Activated B cell treated with CpG ODN at 0.5 μM for 24 hours (primary cell): Measurements from ENCODE around the gene POLR2M. TPM values are rescaled to one million over a fixed set of nuclear protein-coding genes. Genes with fewer than 3 reads are reported as not detected.

ENCODE experiments used
- ATAC-seq: fragments of 200-7000 bp; cut with Tn5 transposase; one replicate; pipeline ENCODE4 v1.10.0; 2021; ENCODE audit warnings: low read depth, mild to moderate bottlenecking, moderate library complexity
- CTCF ChIA-PET: fragments of 350-600 bp; sonication (Branson Sonifier 250); formaldehyde crosslinking; loops from one replicate; lab custom pipeline; 2021; ENCODE audit warnings: antibody characterized with exemption; lab: Charles Lee
- POLR2A ChIA-PET: fragments of 350-600 bp; sonication (Branson Sonifier 250); formaldehyde crosslinking; loops from one replicate; lab custom pipeline; 2021; ENCODE audit warnings: antibody characterized with exemption; lab: Charles Lee
- DNase-seq: peaks from one replicate; pipeline ENCODE4 v3.0.0; 2022
- H3K27ac Mint-ChIP-seq: one replicate; pipeline ENCODE4 v1.8.0; 2020; ENCODE audit warnings: mixed read lengths
- H3K27me3 Mint-ChIP-seq: one replicate; pipeline ENCODE4 v1.8.0; 2021; ENCODE audit warnings: mixed read lengths
- H3K36me3 Mint-ChIP-seq: one replicate; pipeline ENCODE4 v1.8.0; 2021; ENCODE audit warnings: low read depth, mixed read lengths
- H3K4me1 Mint-ChIP-seq: one replicate; pipeline ENCODE4 v1.8.0; 2021; ENCODE audit warnings: mixed read lengths
- H3K4me3 Mint-ChIP-seq: one replicate; pipeline ENCODE4 v1.8.0; 2020; ENCODE audit warnings: mild to moderate bottlenecking, mixed read lengths
- H3K9me3 Mint-ChIP-seq: one replicate; pipeline ENCODE4 v1.8.0; 2020; ENCODE audit warnings: mixed read lengths
- CTCF ChIP-seq: fragments of 200-600 bp; IDR thresholded peaks from one replicate; pipeline ENCODE4 v1.8.0; 2022; ENCODE audit warnings: antibody characterized with exemption, mild to moderate bottlenecking
- intact Hi-C: fragments of 100-400 bp; cut with micrococcal nuclease; formaldehyde crosslinking; loops from one replicate; pipeline ENCODE4 v1.15.1; 2024
- total RNA-seq: library from RNA; stranded (reverse); gene quantifications from 2 replicates; pipeline ENCODE4 v1.2.3, GENCODE V29; 2022

The POLR2M gene
- total RNA-seq, 1 donor from 2014 or later: 65.2 TPM

GRCh38 chr15:57761562-57761961 is 55.0 kb downstream of the POLR2M start:
- Mint-ChIP-seq H3K4me3 (no peak overlapping the region), H3K27ac (no peak overlapping the region), H3K27me3 (peaks cover 4% of the 10 kb centered on the region), H3K36me3 (no peaks in the 10 kb centered on the region), H3K9me3 (no peaks in the 10 kb centered on the region), H3K4me1 (no peaks in the 10 kb centered on the region)
- intact Hi-C loops: no loop called here
- CTCF ChIA-PET: no interaction called here
- ATAC-seq (no peak), DNase-seq (no peak)
- no peak for TF ChIP-seq CTCF
- POLR2A ChIA-PET: no interaction called here

GRCh38 chr15:57762302-57762701 is 55.8 kb downstream of the POLR2M start:
- no peak overlapping the region for H3K27ac Mint-ChIP-seq
- no peak overlapping the region for H3K4me3 Mint-ChIP-seq
- ATAC-seq (no peak), DNase-seq (no peak)
- ChIA-PET CTCF (no interaction called here), POLR2A (no interaction called here)
- intact Hi-C loops: no loop called here
- no peaks in the 10 kb centered on the region for H3K4me1 Mint-ChIP-seq
- peaks cover 4% of the 10 kb centered on the region for H3K27me3 Mint-ChIP-seq
- no peaks in the 10 kb centered on the region for H3K36me3 Mint-ChIP-seq
- H3K9me3 Mint-ChIP-seq: no peaks in the 10 kb centered on the region
- TF ChIP-seq CTCF: no peak

- H3K27me3 Mint-ChIP-seq: peaks cover 3% of the 10 kb centered on the region
- H3K27ac Mint-ChIP-seq: no peak overlapping the region
- no peak for DNase-seq
- no peaks in the 10 kb centered on the region for H3K9me3 Mint-ChIP-seq
- TF ChIP-seq CTCF: no peak
- H3K36me3 Mint-ChIP-seq: no peaks in the 10 kb centered on the region
- no peaks in the 10 kb centered on the region for H3K4me1 Mint-ChIP-seq
- H3K4me3 Mint-ChIP-seq: no peak overlapping the region
- CTCF ChIA-PET: no interaction called here
- POLR2A ChIA-PET: no interaction called here
- intact Hi-C loops: no loop called here
- ATAC-seq: no peak
Measured at GRCh38 chr15:57763176-57763964, 56.9 kb downstream of the POLR2M start.

Other genes with a start within 250 kb of the POLR2M start
- 0.88 and 1.00 TPM in 2 replicates for gene MYZAP, start 114.8 kb upstream of the POLR2M start, total RNA-seq